B cell (primary cell): ENCODE measurements around the gene BABAM2. TPM values are rescaled to one million over a fixed set of nuclear protein-coding genes. Genes with fewer than 3 reads are reported as not detected.

ENCODE experiments used
- ATAC-seq: fragments of 200-7000 bp; cut with Tn5 transposase; one replicate; pipeline ENCODE4 v1.10.0; 2021; ENCODE audit warnings: low read depth, mild to moderate bottlenecking, moderate number of reproducible peaks, moderate library complexity
- CTCF ChIA-PET: fragments of 350-600 bp; sonication (Branson Sonifier 250); formaldehyde crosslinking; loops from one replicate; lab custom pipeline; 2021; ENCODE audit warnings: antibody characterized with exemption, inconsistent platforms; lab: Charles Lee
- POLR2A ChIA-PET: fragments of 350-600 bp; sonication (Branson Sonifier 250); formaldehyde crosslinking; loops from one replicate; lab custom pipeline; 2021; ENCODE audit warnings: antibody characterized with exemption; lab: Charles Lee
- DNase-seq: peaks from one replicate; pipeline ENCODE4 v3.0.0; 2013
- H2AFZ ChIP-seq: 2 replicates; pipeline ENCODE4 v1.6.1; 2012; ENCODE audit warnings: mild to moderate bottlenecking, low read depth, low read length; ENCODE audit not compliant: insufficient read depth, poor library complexity, severe bottlenecking
- H3K27ac ChIP-seq, 2 donors: 1 replicate in 1 of 2; 2 replicates in 1 of 2; pipeline ENCODE4 v1.5.1; 2012 to 2013; ENCODE audit warnings: low read length in 2 of 2, mild to moderate bottlenecking in 2 of 2, moderate library complexity in 1 of 2
- H3K27me3 ChIP-seq, 4 experiments: fragments of 200-600 bp in 1 of 4; sonication (generic) in 1 of 4; replicated peaks in 1 of 4; 1 replicate in 2 of 4; 2 replicates in 2 of 4; pipeline versions ENCODE4 v1.6.1 to v1.7.0; 2013 to 2016; ENCODE audit warnings: low read length in 3 of 4, mild to moderate bottlenecking in 2 of 4, mixed read lengths in 1 of 4, moderate library complexity in 1 of 4; ENCODE audit not compliant: insufficient read depth in 4 of 4, control insufficient read depth in 3 of 4; ENCODE audit errors: control extremely low read depth in 1 of 4
- H3K36me3 ChIP-seq, 2 experiments: replicated peaks in 1 of 2; 1 replicate in 1 of 2; 2 replicates in 1 of 2; pipeline versions ENCODE4 v1.6.1 to v1.7.1; 2013; ENCODE audit warnings: low read length in 1 of 2; ENCODE audit not compliant: insufficient read depth in 2 of 2, control insufficient read depth in 1 of 2; ENCODE audit errors: control extremely low read depth in 1 of 2, extremely low read depth in 1 of 2
- H3K4me1 ChIP-seq, 2 donors: fragments of 200-600 bp in 1 of 2; sonication (generic) in 1 of 2; 1 replicate in 1 of 2; 2 replicates in 1 of 2; pipeline versions ENCODE4 v1.5.1 to v1.6.1; 2013 to 2017; ENCODE audit warnings: low read length in 2 of 2; ENCODE audit not compliant: control insufficient read depth in 2 of 2, insufficient read depth in 2 of 2
- H3K4me2 ChIP-seq: replicated peaks from 2 replicates; pipeline ENCODE3; 2012; ENCODE audit warnings: mild to moderate bottlenecking, low read depth, low read length; ENCODE audit not compliant: poor library complexity, severe bottlenecking
- H3K4me3 ChIP-seq, 5 experiments: fragments of 200-600 bp in 1 of 5; sonication (generic) in 1 of 5; 1 replicate in 3 of 5; 2 replicates in 2 of 5; pipeline versions ENCODE4 v1.5.1 to v1.7.0; 2011 to 2016; ENCODE audit warnings: low read length in 4 of 5, mild to moderate bottlenecking in 4 of 5, low read depth in 2 of 5, control low read depth in 1 of 5, moderate library complexity in 1 of 5; ENCODE audit not compliant: insufficient read depth in 1 of 5; ENCODE audit errors: control extremely low read depth in 1 of 5, extremely low read depth in 1 of 5
- H3K79me2 ChIP-seq: fragments of 200-600 bp; sonication (generic); one replicate; pipeline ENCODE4 v1.6.0; 2016; ENCODE audit warnings: low read length; ENCODE audit not compliant: control insufficient read depth, insufficient read depth
- H3K9ac ChIP-seq: fragments of 200-600 bp; sonication (generic); 2 replicates; pipeline ENCODE4 v1.6.1; 2017; ENCODE audit warnings: mild to moderate bottlenecking, low read length, moderate library complexity
- H3K9me3 ChIP-seq, 3 donors: one replicate each; pipeline versions ENCODE4 v1.6.1 to v1.7.1; 2013; ENCODE audit warnings: low read length in 2 of 3; ENCODE audit not compliant: control insufficient read depth in 2 of 3, insufficient read depth in 1 of 3; ENCODE audit errors: control extremely low read depth in 1 of 3
- H4K20me1 ChIP-seq: 2 replicates; pipeline ENCODE4 v1.6.0; 2012; ENCODE audit warnings: mild to moderate bottlenecking, low read length; ENCODE audit not compliant: insufficient read depth, control insufficient read depth, poor library complexity, severe bottlenecking
- H3K27ac Mint-ChIP-seq: one replicate; pipeline ENCODE4 v1.8.0; 2021; ENCODE audit warnings: mixed read lengths
- H3K27me3 Mint-ChIP-seq: one replicate; pipeline ENCODE4 v1.8.0; 2021; ENCODE audit warnings: mixed read lengths
- H3K4me1 Mint-ChIP-seq: one replicate; pipeline ENCODE4 v1.8.0; 2021; ENCODE audit warnings: mixed read lengths
- H3K4me3 Mint-ChIP-seq: one replicate; pipeline ENCODE4 v1.8.0; 2021; ENCODE audit warnings: mixed read lengths
- H3K9me3 Mint-ChIP-seq: one replicate; pipeline ENCODE4 v1.8.0; 2022; ENCODE audit warnings: mixed read lengths; ENCODE audit not compliant: insufficient read depth
- CTCF ChIP-seq: fragments of 200-600 bp; IDR thresholded peaks from one replicate; pipeline ENCODE4 v1.8.0; 2022; ENCODE audit warnings: antibody characterized with exemption, mild to moderate bottlenecking
- EZH2 ChIP-seq: IDR thresholded peaks from 2 replicates; pipeline ENCODE4 v1.6.1; 2012; ENCODE audit warnings: borderline replicate concordance, low read depth, mild to moderate bottlenecking, moderate library complexity, low read length; ENCODE audit not compliant: insufficient read depth, poor library complexity, severe bottlenecking
- WGBS: methylation state at CpG from one replicate; pipeline ENCODE4 v1.1.5; 2013; ENCODE audit warnings: missing lambda C conversion rate; ENCODE audit not compliant: insufficient coverage; 5-methylcytosine and 5-hydroxymethylcytosine counted together
- intact Hi-C: fragments of 100-400 bp; cut with micrococcal nuclease; formaldehyde crosslinking; loops from one replicate; pipeline ENCODE4 v1.10.0; 2022
- polyA plus RNA-seq: library from polyadenylated mRNA; depleted of rRNA; stranded (reverse); fragments of >200 nt; gene quantifications from 2 replicates; pipeline ENCODE4 v1.2.3, GENCODE V29; 2012
- total RNA-seq, 2 donors: library from RNA; stranded (reverse); fragments of 120-200 nt in 1 of 2; gene quantifications; 1 replicate in 1 of 2; 2 replicates in 1 of 2; pipeline versions ENCODE4 v1.2.3 to v1.2.4, GENCODE V29; 2013 to 2022

Gene BABAM2
- total and polyA plus RNA-seq, 2 donors (not counting 1 experiment from before 2014, with no cell fraction given) = 22.3 to 69.6 TPM

GRCh38 chr2:28380219-28380618, 489.7 kb downstream of the BABAM2 start:
- DNase-seq = no peak
- H3K79me2 ChIP-seq = no peaks in the 10 kb centered on the region

More at GRCh38 chr2:28380219-28380618, 489.7 kb downstream of the BABAM2 start:
- no peak overlapping the region for H3K4me3 ChIP-seq
- H3K9ac ChIP-seq = no peak overlapping the region
- H3K4me1 ChIP-seq = peaks cover 0 to 10% of the 10 kb centered on the region in 2 donors
- no peak overlapping the region for H3K4me2 ChIP-seq
- Mint-ChIP-seq H3K27me3 (peaks cover 9% of the 10 kb centered on the region), H3K4me1 (peaks cover 8% of the 10 kb centered on the region), H3K4me3 (no peak overlapping the region), H3K27ac (no peak overlapping the region), H3K9me3 (no peaks in the 10 kb centered on the region)
- intact Hi-C loops = no loop called here
- H2AFZ ChIP-seq = no peak overlapping the region
- CTCF ChIA-PET = no interaction called here
- TF ChIP-seq EZH2 = no peak
- no peak for TF ChIP-seq CTCF
- no peak for ATAC-seq
- H4K20me1 ChIP-seq = no peaks in the 10 kb centered on the region
- POLR2A ChIA-PET = no interaction called here
- H3K27ac ChIP-seq = no peak overlapping the region
- H3K27me3 ChIP-seq = no peaks in the 10 kb centered on the region
- WGBS = 100% methylated on average over 2 of the region's 6 CpGs
- no peaks in the 10 kb centered on the region for H3K36me3 ChIP-seq
- H3K9me3 ChIP-seq = no peaks in the 10 kb centered on the region
